Suprapubic skin (tissue), 4 donors: ENCODE results near the gene ZNF598. TPM values are rescaled to one million over a fixed set of nuclear protein-coding genes. Genes with fewer than 3 reads are reported as not detected.
A peak's percentile ranks its signal among the peaks of the same experiment; 100 is the strongest.

ENCODE experiments used
- DNase-seq, 2 donors: peaks; one replicate each; pipeline ENCODE4 v3.0.0-alpha.2; 2019; ENCODE audit warnings: low spot score in 2 of 2
- H3K27ac ChIP-seq: fragments of 200-600 bp; sonication (generic); one replicate; pipeline ENCODE4 v1.5.1; 2019
- H3K27me3 ChIP-seq: fragments of 200-600 bp; sonication (generic); one replicate; pipeline ENCODE4 v1.5.1; 2019
- H3K36me3 ChIP-seq: fragments of 200-600 bp; sonication (generic); one replicate; pipeline ENCODE4 v1.5.1; 2019
- H3K4me1 ChIP-seq: fragments of 200-600 bp; sonication (generic); one replicate; pipeline ENCODE4 v1.5.1; 2019
- H3K4me3 ChIP-seq: fragments of 200-600 bp; sonication (generic); one replicate; pipeline ENCODE4 v1.5.1; 2019; ENCODE audit warnings: mild to moderate bottlenecking
- H3K9me3 ChIP-seq: fragments of 200-600 bp; sonication (generic); one replicate; pipeline ENCODE4 v1.5.1; 2019
- EP300 ChIP-seq: sonication (generic); formaldehyde crosslinking; IDR thresholded peaks from one replicate; pipeline ENCODE4 v1.6.1; 2017; ENCODE audit warnings: antibody characterized with exemption
- POLR2A ChIP-seq, 2 donors: fragments of 450-650 bp; IDR thresholded peaks; one replicate each; pipeline ENCODE4 v1.6.1; 2017; ENCODE audit warnings: antibody characterized with exemption in 2 of 2, mild to moderate bottlenecking in 2 of 2, moderate library complexity in 2 of 2
- POLR2AphosphoS5 ChIP-seq, 3 donors: sonication (generic); formaldehyde crosslinking; IDR thresholded peaks; one replicate each; pipeline ENCODE4 v1.6.1; 2017; ENCODE audit warnings: antibody characterized with exemption in 3 of 3
- WGBS: methylation state at CpG from one replicate; pipeline ENCODE4 v1.1.5; 2018; 5-methylcytosine and 5-hydroxymethylcytosine counted together
- total RNA-seq, 4 donors: library from RNA; depleted of rRNA; stranded (reverse); fragments of >200 nt; gene quantifications; one replicate each; pipeline ENCODE4 v1.1.0, GENCODE V29; 2016
- TF ChIP-seq, protein P1 (sequence below), 2 donors: fragments of 200-600 bp in 1 of 2; fragments of 450-650 bp in 1 of 2; sonication (generic) in 1 of 2; IDR thresholded peaks; one replicate each; pipeline ENCODE4 v1.5.1; 2016 to 2019; ENCODE audit warnings: antibody characterized with exemption in 2 of 2, mild to moderate bottlenecking in 1 of 2, moderate library complexity in 1 of 2

Gene ZNF598
- total RNA-seq, 4 donors from 2014 or later, result 69.4 to 103 (median 84.0) TPM

DNA sequence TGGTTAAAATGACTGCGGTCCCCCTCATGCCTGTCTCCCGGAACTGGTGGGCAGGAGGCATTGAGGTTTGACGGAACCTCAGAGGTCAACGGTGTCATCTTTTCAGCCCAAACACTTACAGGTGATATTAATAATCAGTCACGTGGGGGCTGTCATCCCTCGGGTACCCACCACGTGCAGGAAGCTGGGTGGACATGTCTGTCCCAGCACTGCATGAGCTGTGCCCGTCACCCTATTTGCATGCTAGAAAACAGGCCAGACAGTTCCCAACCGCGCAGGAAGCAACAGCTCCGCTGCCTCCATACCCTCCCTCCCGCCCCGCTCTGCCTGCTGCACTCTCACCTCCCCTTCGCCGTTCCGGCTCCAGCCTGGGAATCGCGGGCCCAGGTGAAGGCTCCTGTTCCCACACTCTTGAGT lies 18.5 kb downstream of the ZNF598 start:
- 5% methylated on average over 13 of the region's 18 CpGs for WGBS
- peaks cover 5% of the 10 kb centered on the region for H3K36me3 ChIP-seq
- H3K4me3 ChIP-seq, result peak overlapping the region; percentile 49
- H3K9me3 ChIP-seq, result no peaks in the 10 kb centered on the region
- no peak for DNase-seq
- TF ChIP-seq POLR2A (IDR thresholded peaks at IDR 0.05) (no peak), POLR2AphosphoS5 (IDR thresholded peaks at IDR 0.05) (no peak), EP300 (no peak)
- TF ChIP-seq, protein P1, sequence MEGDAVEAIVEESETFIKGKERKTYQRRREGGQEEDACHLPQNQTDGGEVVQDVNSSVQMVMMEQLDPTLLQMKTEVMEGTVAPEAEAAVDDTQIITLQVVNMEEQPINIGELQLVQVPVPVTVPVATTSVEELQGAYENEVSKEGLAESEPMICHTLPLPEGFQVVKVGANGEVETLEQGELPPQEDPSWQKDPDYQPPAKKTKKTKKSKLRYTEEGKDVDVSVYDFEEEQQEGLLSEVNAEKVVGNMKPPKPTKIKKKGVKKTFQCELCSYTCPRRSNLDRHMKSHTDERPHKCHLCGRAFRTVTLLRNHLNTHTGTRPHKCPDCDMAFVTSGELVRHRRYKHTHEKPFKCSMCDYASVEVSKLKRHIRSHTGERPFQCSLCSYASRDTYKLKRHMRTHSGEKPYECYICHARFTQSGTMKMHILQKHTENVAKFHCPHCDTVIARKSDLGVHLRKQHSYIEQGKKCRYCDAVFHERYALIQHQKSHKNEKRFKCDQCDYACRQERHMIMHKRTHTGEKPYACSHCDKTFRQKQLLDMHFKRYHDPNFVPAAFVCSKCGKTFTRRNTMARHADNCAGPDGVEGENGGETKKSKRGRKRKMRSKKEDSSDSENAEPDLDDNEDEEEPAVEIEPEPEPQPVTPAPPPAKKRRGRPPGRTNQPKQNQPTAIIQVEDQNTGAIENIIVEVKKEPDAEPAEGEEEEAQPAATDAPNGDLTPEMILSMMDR (IDR thresholded peaks at IDR 0.05), result no peak
- H3K4me1 ChIP-seq, result peaks cover 36% of the 10 kb centered on the region
- peaks cover 28% of the 10 kb centered on the region for H3K27me3 ChIP-seq
- H3K27ac ChIP-seq, result no peak overlapping the region

DNA sequence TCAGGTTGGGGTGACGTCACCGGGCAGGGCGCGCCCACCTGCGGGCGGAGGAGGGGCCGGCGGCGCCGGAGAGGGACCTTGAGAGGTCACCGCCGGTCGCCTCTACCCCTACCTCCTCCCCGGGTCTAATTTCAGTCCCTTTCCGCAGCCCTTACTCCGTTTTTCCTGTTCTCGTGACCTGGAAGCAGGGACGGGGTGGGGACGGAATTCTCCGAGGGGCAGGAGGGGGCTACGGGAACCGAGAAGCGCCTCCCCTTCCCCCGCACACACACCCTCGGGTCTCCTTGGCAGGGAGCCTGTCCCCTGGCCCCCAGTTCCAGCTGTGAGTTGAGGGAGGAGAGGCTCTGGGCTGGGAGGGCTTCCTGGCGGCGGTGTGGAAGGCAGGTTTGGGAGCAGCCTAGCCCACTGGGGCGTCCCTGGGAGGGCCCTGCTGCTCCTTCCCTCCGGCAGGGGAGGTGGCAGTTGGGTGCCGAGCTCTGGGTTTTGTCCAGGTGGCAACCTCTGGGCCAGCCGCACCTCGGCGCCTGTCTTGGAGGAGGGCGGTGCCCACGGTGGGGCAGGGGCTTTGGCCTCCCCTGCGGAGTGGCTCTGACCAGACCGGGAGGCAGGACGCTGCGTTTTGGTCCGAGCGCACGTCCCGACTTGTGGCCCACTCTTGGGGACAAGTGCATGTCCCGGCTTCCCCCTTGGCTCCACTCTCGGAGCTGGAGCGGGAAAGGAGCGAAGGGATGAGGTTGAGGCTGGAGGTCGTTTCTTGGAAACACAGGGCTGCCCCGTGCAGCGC lies 19.1 kb downstream of the ZNF598 start:
- DNase-seq, result no peak
- no peaks in the 10 kb centered on the region for H3K9me3 ChIP-seq
- no peak for TF ChIP-seq POLR2AphosphoS5 (IDR thresholded peaks at IDR 0.05)
- TF ChIP-seq POLR2A (IDR thresholded peaks at IDR 0.05), result no peak
- TF ChIP-seq, protein P1 (IDR thresholded peaks at IDR 0.05), result no peak
- TF ChIP-seq EP300, result no peak
- H3K4me1 ChIP-seq, result peaks cover 41% of the 10 kb centered on the region
- peaks cover 28% of the 10 kb centered on the region for H3K27me3 ChIP-seq
- 1% methylated on average over 18 of the region's 50 CpGs for WGBS
- no peak overlapping the region for H3K27ac ChIP-seq
- peak overlapping the region; percentile 49 for H3K4me3 ChIP-seq
- H3K36me3 ChIP-seq, result peaks cover 11% of the 10 kb centered on the region

DNA sequence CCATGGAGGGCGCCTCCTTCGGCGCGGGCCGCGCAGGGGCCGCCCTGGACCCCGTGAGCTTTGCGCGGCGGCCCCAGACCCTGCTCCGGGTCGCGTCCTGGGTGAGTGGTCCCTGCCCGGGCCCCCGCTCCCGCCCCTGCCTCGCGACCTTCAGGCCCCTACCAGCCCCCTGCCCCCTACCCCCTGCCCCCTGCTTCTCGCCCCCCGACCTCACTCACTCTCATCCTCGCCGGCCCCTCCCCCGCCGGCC lies 19.6 kb downstream of the ZNF598 start:
- Histone ChIP-seq H3K9me3 (no peaks in the 10 kb centered on the region), H3K27me3 (peaks cover 28% of the 10 kb centered on the region), H3K36me3 (peaks cover 12% of the 10 kb centered on the region), H3K27ac (no peak overlapping the region), H3K4me1 (peaks cover 46% of the 10 kb centered on the region), H3K4me3 (peak overlapping the region; percentile 49)
- DNase-seq, result no peak
- TF ChIP-seq EP300, result no peak
- TF ChIP-seq POLR2AphosphoS5 (IDR thresholded peaks at IDR 0.05), result no peak
- no CpG with 5 or more reads among the region's 25 CpGs for WGBS

DNA sequence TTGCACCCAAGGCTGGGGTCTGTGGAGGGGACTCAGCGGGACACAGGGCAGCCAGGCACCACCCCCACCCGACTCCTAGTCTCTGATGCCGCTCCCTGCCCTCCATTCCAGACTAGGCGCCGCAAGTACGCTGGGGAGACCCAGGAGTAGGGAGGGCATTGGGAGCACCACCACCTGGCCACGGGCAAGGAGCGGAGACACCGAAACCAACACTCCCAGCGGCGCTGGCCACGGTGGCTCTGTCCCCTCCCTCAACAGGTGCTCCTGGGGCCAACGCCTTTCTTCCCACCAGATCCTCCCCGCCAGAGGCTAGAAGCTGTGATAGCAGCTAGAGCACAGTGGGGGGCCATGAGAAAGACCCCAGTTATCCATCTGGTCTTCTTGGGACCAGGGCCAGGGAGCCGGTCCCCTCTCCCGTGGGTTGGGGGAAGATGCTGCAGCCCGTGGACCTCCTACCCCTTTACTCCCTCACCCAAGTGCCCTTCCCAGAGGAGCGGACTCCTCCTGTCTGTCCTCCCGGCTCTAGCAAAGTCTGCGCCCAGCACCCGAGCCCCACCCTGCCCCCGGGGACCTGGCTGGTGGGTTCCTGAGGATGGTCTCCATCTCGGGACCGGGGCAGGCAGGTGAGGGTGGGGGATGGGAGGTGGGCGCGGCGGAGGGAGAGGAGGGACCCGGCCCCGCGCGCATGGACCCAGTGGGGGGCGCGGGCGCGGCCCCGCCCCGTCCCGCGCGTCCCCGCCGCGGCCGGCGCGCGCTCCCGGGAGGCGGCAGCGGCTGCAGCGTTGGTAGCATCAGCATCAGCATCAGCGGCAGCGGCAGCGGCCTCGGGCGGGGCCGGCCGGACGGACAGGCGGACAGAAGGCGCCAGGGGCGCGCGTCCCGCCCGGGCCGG lies 20.2 kb downstream of the ZNF598 start, which contains the start of gene SYNGR3:
TSS of gene SYNGR3 (plus strand) at position 762 of the 892 bp plus-strand sequence. CDS start 133 bp downstream, outside the sequence.
- peaks cover 52% of the 10 kb centered on the region for H3K4me1 ChIP-seq
- peak within 1 kb of the TSS; percentile 49 for H3K4me3 ChIP-seq
- no peaks in the 10 kb centered on the region for H3K9me3 ChIP-seq
- H3K27ac ChIP-seq, result no peak within 1 kb of the TSS
- H3K36me3 ChIP-seq, result peaks cover 12% of the 10 kb centered on the region
- no peak for DNase-seq
- TF ChIP-seq, protein P1 (IDR thresholded peaks at IDR 0.05), result no peak
- TF ChIP-seq POLR2A (IDR thresholded peaks at IDR 0.05) (no peak), POLR2AphosphoS5 (IDR thresholded peaks at IDR 0.05) (no peak), EP300 (no peak)
- H3K27me3 ChIP-seq, result peaks cover 28% of the 10 kb centered on the region
- 6% methylated on average over 10 of the region's 67 CpGs for WGBS

DNA sequence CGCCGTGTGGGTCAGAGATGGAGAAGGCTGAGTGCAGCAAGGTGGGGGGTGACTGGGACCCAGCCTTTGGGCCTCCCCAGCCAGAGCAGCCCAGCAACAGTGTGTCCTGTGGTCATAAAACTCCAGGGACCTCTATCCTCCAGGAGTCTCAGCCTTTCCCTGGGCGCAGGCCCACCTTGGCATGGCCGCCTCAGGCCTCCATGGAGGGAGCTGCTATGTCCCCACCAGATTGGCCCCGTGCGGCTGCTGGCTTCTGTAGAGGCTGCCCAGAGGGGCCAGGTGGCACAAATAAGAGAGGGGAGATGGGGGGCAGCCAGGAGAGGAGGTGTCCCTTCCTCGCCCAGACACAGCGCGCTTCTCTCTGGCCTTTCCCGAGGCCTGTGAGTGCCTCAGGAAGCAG lies 22.4 kb downstream of the ZNF598 start:
- H3K4me3 ChIP-seq, result no peak overlapping the region
- peaks cover 62% of the 10 kb centered on the region for H3K4me1 ChIP-seq
- H3K27me3 ChIP-seq, result peaks cover 28% of the 10 kb centered on the region
- peaks cover 12% of the 10 kb centered on the region for H3K36me3 ChIP-seq
- DNase-seq, result no peak
- WGBS, result 95% methylated on average over 9 of the region's 10 CpGs
- TF ChIP-seq, protein P1 (IDR thresholded peaks at IDR 0.05), result no peak
- TF ChIP-seq POLR2A (IDR thresholded peaks at IDR 0.05) (no peak), POLR2AphosphoS5 (IDR thresholded peaks at IDR 0.05) (no peak), EP300 (no peak)
- H3K27ac ChIP-seq, result no peak overlapping the region
- no peaks in the 10 kb centered on the region for H3K9me3 ChIP-seq
